ENCODE measurements around the gene IER5L.

DNA sequence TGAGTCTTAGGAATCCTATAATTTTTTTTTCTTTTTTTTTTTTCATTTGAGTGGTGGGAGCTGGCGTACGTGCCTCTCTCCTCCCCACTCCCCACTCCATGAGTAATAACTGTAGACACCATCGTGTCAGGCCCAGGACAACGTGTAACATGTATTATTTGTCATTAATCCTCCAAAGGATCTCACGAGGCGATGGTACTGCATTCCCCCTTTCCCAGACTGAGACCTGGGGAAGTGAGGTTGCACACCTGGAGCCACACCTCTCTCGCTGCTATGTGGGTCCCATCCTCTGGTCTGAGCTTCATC lies 6.1 kb upstream of the IER5L start:
- TF ChIP-seq, protein P1, sequence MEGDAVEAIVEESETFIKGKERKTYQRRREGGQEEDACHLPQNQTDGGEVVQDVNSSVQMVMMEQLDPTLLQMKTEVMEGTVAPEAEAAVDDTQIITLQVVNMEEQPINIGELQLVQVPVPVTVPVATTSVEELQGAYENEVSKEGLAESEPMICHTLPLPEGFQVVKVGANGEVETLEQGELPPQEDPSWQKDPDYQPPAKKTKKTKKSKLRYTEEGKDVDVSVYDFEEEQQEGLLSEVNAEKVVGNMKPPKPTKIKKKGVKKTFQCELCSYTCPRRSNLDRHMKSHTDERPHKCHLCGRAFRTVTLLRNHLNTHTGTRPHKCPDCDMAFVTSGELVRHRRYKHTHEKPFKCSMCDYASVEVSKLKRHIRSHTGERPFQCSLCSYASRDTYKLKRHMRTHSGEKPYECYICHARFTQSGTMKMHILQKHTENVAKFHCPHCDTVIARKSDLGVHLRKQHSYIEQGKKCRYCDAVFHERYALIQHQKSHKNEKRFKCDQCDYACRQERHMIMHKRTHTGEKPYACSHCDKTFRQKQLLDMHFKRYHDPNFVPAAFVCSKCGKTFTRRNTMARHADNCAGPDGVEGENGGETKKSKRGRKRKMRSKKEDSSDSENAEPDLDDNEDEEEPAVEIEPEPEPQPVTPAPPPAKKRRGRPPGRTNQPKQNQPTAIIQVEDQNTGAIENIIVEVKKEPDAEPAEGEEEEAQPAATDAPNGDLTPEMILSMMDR (IDR thresholded peaks at IDR 0.05 in 8 of 11, conservative IDR thresholded peaks at IDR 0.05 in 3 of 11), result no peak
- TF ChIP-seq POLR2AphosphoS5 (IDR thresholded peaks at IDR 0.05), result no peak
